AG09319 (cell line): ENCODE results near the gene HOXB6.

ENCODE experiments used
- DNase-seq: peaks from one replicate; pipeline ENCODE4 v3.0.0-alpha.2; 2010; ENCODE audit warnings: low read depth; ENCODE audit errors: extremely low read depth
- CTCF ChIP-seq: IDR thresholded peaks from 2 replicates; pipeline ENCODE4 v1.5.1; 2011; ENCODE audit warnings: low read depth, mild to moderate bottlenecking, inconsistent platforms, low read length, moderate library complexity

Gene HOXB6

GRCh38 chr17:48588528-48588927 lies 16.3 kb downstream of the HOXB6 start:
- no peak for DNase-seq
- TF ChIP-seq CTCF: no peak

- DNase-seq: no peak
- no peak for TF ChIP-seq CTCF
Measured at GRCh38 chr17:48588074-48588415, 16.7 kb downstream of the HOXB6 start.

GRCh38 chr17:48587276-48588073 lies 17.3 kb downstream of the HOXB6 start:
- DNase-seq: no peak
- no peak for TF ChIP-seq CTCF

GRCh38 chr17:48586355-48587258 lies 18.2 kb downstream of the HOXB6 start:
- no peak for DNase-seq
- TF ChIP-seq CTCF: no peak

- no peak for DNase-seq
- no peak for TF ChIP-seq CTCF
Measured at GRCh38 chr17:48584223-48584741, 20.5 kb downstream of the HOXB6 start.

- no peak for DNase-seq
Measured at GRCh38 chr17:48583708-48584222, 21.0 kb downstream of the HOXB6 start.

More at GRCh38 chr17:48583708-48584222, 21.0 kb downstream of the HOXB6 start:
- no peak for TF ChIP-seq CTCF
